Neutrophil (primary cell): ENCODE measurements around the gene CHPF.

Experiments
- H3K27ac ChIP-seq: fragments of 200-600 bp; sonication (generic); 2 replicates; pipeline ENCODE4 v1.5.1; 2016; ENCODE audit warnings: mild to moderate bottlenecking, moderate library complexity
- H3K27me3 ChIP-seq: fragments of 200-600 bp; sonication (generic); 2 replicates; pipeline ENCODE4 v1.6.0; 2016; ENCODE audit warnings: mild to moderate bottlenecking
- H3K36me3 ChIP-seq: fragments of 200-600 bp; sonication (generic); 2 replicates; pipeline ENCODE4 v1.5.1; 2017
- H3K4me1 ChIP-seq, 2 experiments: fragments of 200-600 bp in 1 of 2; sonication (generic) in 1 of 2; 1 replicate in 1 of 2; 2 replicates in 1 of 2; pipeline versions ENCODE4 v1.5.1 to v1.6.1; 2013 to 2016; ENCODE audit warnings: low read depth in 1 of 2, low read length in 1 of 2, mild to moderate bottlenecking in 1 of 2, moderate library complexity in 1 of 2; ENCODE audit not compliant: control insufficient read depth in 1 of 2, insufficient read depth in 1 of 2
- H3K4me3 ChIP-seq, 2 experiments: fragments of 200-600 bp in 1 of 2; sonication (generic) in 1 of 2; 1 replicate in 1 of 2; 2 replicates in 1 of 2; pipeline ENCODE4 v1.5.1; 2013 to 2016; ENCODE audit warnings: low read depth in 1 of 2, low read length in 1 of 2, mild to moderate bottlenecking in 1 of 2, moderate library complexity in 1 of 2
- H3K9me3 ChIP-seq: fragments of 200-600 bp; sonication (generic); 2 replicates; pipeline ENCODE4 v1.5.1; 2016
- TF ChIP-seq, protein P1 (sequence below): fragments of 200-600 bp; sonication (generic); IDR thresholded peaks from 2 replicates; pipeline ENCODE4 v1.5.1; 2016; ENCODE audit warnings: antibody characterized with exemption

CHPF gene

GRCh38 chr2:219569635-219570034, 26.0 kb upstream of the CHPF start:
- peaks cover 75% of the 10 kb centered on the region for H3K27me3 ChIP-seq
- no peak overlapping the region for H3K4me3 ChIP-seq
- no peak overlapping the region for H3K27ac ChIP-seq
- TF ChIP-seq, protein P1, sequence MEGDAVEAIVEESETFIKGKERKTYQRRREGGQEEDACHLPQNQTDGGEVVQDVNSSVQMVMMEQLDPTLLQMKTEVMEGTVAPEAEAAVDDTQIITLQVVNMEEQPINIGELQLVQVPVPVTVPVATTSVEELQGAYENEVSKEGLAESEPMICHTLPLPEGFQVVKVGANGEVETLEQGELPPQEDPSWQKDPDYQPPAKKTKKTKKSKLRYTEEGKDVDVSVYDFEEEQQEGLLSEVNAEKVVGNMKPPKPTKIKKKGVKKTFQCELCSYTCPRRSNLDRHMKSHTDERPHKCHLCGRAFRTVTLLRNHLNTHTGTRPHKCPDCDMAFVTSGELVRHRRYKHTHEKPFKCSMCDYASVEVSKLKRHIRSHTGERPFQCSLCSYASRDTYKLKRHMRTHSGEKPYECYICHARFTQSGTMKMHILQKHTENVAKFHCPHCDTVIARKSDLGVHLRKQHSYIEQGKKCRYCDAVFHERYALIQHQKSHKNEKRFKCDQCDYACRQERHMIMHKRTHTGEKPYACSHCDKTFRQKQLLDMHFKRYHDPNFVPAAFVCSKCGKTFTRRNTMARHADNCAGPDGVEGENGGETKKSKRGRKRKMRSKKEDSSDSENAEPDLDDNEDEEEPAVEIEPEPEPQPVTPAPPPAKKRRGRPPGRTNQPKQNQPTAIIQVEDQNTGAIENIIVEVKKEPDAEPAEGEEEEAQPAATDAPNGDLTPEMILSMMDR: no peak
- H3K9me3 ChIP-seq: no peaks in the 10 kb centered on the region
- no peaks in the 10 kb centered on the region for H3K36me3 ChIP-seq
- peaks cover 0 to 10% of the 10 kb centered on the region in 2 experiments for H3K4me1 ChIP-seq

- no peak overlapping the region for H3K4me3 ChIP-seq
- H3K36me3 ChIP-seq: no peaks in the 10 kb centered on the region
- H3K27me3 ChIP-seq: peaks cover 74% of the 10 kb centered on the region
- TF ChIP-seq, protein P1: no peak
- H3K4me1 ChIP-seq: peaks cover 0 to 10% of the 10 kb centered on the region in 2 experiments
- H3K27ac ChIP-seq: no peak overlapping the region
- H3K9me3 ChIP-seq: no peaks in the 10 kb centered on the region
These were observed 25.4 kb upstream of the CHPF start for GRCh38 chr2:219569041-219569440.

- no peak overlapping the region for H3K4me3 ChIP-seq
- H3K36me3 ChIP-seq: no peaks in the 10 kb centered on the region
- TF ChIP-seq, protein P1: no peak
These were observed 24.3 kb upstream of the CHPF start for GRCh38 chr2:219567791-219568361.

DNA sequence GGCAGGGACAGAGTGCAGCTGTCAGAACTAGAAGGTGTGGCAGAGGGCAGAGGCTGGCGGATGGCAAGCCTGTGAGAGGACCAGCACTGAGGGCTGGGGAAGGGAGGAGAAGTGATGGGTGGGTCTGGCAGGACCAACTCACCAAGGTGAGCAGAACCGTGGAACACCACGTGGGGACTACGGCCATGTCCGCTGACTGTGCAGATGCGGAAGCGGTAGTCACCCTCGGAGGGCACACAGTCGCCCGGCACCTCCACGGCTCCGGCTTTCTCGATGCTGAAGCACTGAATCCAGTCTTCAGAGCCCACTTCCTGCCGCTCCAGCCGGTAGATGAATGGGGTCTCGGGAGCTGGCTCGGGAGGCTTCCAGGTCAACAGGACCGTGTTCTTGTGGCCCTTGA, 23.5 kb upstream of the CHPF start:
- H3K36me3 ChIP-seq: no peaks in the 10 kb centered on the region
- H3K4me1 ChIP-seq: peaks cover 0 to 10% of the 10 kb centered on the region in 2 experiments
- H3K4me3 ChIP-seq: no peak overlapping the region
- no peaks in the 10 kb centered on the region for H3K9me3 ChIP-seq
- TF ChIP-seq, protein P1: no peak
- H3K27me3 ChIP-seq: peaks cover 55% of the 10 kb centered on the region
- H3K27ac ChIP-seq: no peak overlapping the region

More at GRCh38 chr2:219567791-219568361, 24.3 kb upstream of the CHPF start:
- peaks cover 62% of the 10 kb centered on the region for H3K27me3 ChIP-seq
- H3K9me3 ChIP-seq: no peaks in the 10 kb centered on the region
- peaks cover 0 to 10% of the 10 kb centered on the region in 2 experiments for H3K4me1 ChIP-seq
- H3K27ac ChIP-seq: no peak overlapping the region

DNA sequence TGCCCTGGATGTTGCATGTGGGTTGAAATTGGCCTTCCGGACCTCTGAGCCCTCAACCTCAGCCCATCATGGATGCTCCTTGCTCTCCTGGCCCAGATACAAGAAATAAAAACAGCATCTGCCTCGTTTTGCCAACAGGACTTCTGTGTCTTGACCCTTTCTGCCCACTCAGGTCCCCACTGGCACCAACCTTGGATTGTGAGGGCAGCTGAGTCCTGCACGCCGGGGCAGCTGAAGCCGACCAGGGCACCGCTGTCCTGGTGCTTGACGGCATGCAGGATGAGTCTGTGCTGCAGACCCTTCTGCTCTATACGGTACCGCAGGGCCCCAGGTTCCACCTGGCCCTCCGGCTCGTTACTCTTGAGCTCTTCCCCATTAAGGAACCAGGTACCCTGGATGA, 23.0 kb upstream of the CHPF start:
- Histone ChIP-seq H3K4me1 (peaks cover 0 to 10% of the 10 kb centered on the region in 2 experiments), H3K4me3 (no peak overlapping the region), H3K9me3 (no peaks in the 10 kb centered on the region), H3K27ac (no peak overlapping the region), H3K27me3 (peaks cover 50% of the 10 kb centered on the region), H3K36me3 (no peaks in the 10 kb centered on the region)
- TF ChIP-seq, protein P1: no peak
